HepG2 (cell line): ENCODE data around the gene PLA2G12B. TPM values are rescaled to one million over a fixed set of nuclear protein-coding genes. Genes with fewer than 3 reads are reported as not detected.

Source experiments
- ATAD3A ChIP-seq: sonication (generic); formaldehyde crosslinking; IDR thresholded peaks from 2 replicates; pipeline ENCODE4 v1.4.0; 2020; ENCODE audit warnings: missing genetic modification reagents
- CENPX ChIP-seq: sonication (generic); formaldehyde crosslinking; IDR thresholded peaks from 2 replicates; pipeline ENCODE4 v1.9.0; 2021; ENCODE audit warnings: mild to moderate bottlenecking, missing genetic modification reagents, moderate library complexity
- FOXA3 ChIP-seq: IDR thresholded peaks from 2 replicates; pipeline ENCODE4 v1.6.1; 2016; ENCODE audit warnings: missing genetic modification reagents, missing compliant biosample characterization
- FOXJ3 ChIP-seq: sonication (generic); formaldehyde crosslinking; IDR thresholded peaks from 2 replicates; pipeline ENCODE4 v1.4.0; 2020; ENCODE audit warnings: missing genetic modification reagents, mild to moderate bottlenecking, borderline replicate concordance
- HOXA9 ChIP-seq: sonication (generic); formaldehyde crosslinking; IDR thresholded peaks from 2 replicates; pipeline ENCODE4 v1.8.1; 2022; ENCODE audit warnings: missing genetic modification reagents, mild to moderate bottlenecking, moderate library complexity, borderline replicate concordance
- KLF16 ChIP-seq, 2 experiments: sonication (generic) in 1 of 2; formaldehyde crosslinking in 1 of 2; IDR thresholded peaks; 2 replicates each; pipeline versions ENCODE4 v1.6.1 to v1.8.0; 2016 to 2023; ENCODE audit warnings: missing genetic modification reagents in 2 of 2, missing compliant biosample characterization in 1 of 2
- MAFG ChIP-seq: sonication (generic); formaldehyde crosslinking; IDR thresholded peaks from 2 replicates; pipeline ENCODE4 v1.5.1; 2020; ENCODE audit warnings: mild to moderate bottlenecking, missing genetic modification reagents
- RBM22 ChIP-seq: fragments of 200-400 bp; formaldehyde crosslinking; optimal IDR thresholded peaks from 2 replicates; pipeline ENCODE3; 2017; ENCODE audit warnings: mild to moderate bottlenecking, low read length, moderate library complexity
- SNAPC2 ChIP-seq: sonication (generic); formaldehyde crosslinking; IDR thresholded peaks from 2 replicates; pipeline ENCODE4 v1.8.1; 2022; ENCODE audit warnings: mild to moderate bottlenecking, missing genetic modification reagents
- TCF12 ChIP-seq, 2 experiments: fragments of 450-650 bp in 1 of 2; sonication (generic) in 1 of 2; formaldehyde crosslinking in 1 of 2; IDR thresholded peaks; 2 replicates each; pipeline versions ENCODE4 v1.6.1 to v1.8.0; 2017 to 2022; ENCODE audit warnings: antibody characterized with exemption in 1 of 2, mild to moderate bottlenecking in 1 of 2, missing genetic modification reagents in 1 of 2, moderate library complexity in 1 of 2
- ZBTB1 ChIP-seq: sonication (generic); formaldehyde crosslinking; IDR thresholded peaks from 2 replicates; pipeline ENCODE4 v1.4.0; 2020; ENCODE audit warnings: missing genetic modification reagents, borderline replicate concordance
- ZNF644 ChIP-seq: IDR thresholded peaks from 2 replicates; pipeline ENCODE4 v1.6.1; 2016; ENCODE audit warnings: low read depth
- polyA plus RNA-seq, 8 experiments: library from polyadenylated mRNA; depleted of rRNA in 3 of 8; stranded (reverse) in 7 of 8; unstranded in 1 of 8; fragments of >200 nt; fragmentation: Illumina TruSeq in 4 of 8; extraction: Trizol in 4 of 8; gene quantifications; 2 replicates each; pipeline versions ENCODE4 v1.2.1 to v1.2.3, GENCODE V29; 2011 to 2016; ENCODE audit warnings: low read depth in 4 of 8, missing spikeins in 1 of 8, mixed read lengths in 1 of 8; ENCODE audit not compliant: insufficient read depth in 1 of 8
- total RNA-seq, 5 experiments: library from RNA; depleted of rRNA; stranded (reverse); fragments of >200 nt; fragmentation: Illumina TruSeq; extraction: Trizol; gene quantifications; 2 replicates each; pipeline ENCODE4 v1.2.3, GENCODE V29; 2016; ENCODE audit warnings: low read depth in 1 of 5
- TF ChIP-seq, protein P1 (sequence below): sonication (generic); formaldehyde crosslinking; IDR thresholded peaks from 2 replicates; pipeline ENCODE4; 2020; ENCODE audit warnings: missing genetic modification reagents, mild to moderate bottlenecking, borderline replicate concordance
- TF ChIP-seq, protein P2 (sequence below): sonication (generic); formaldehyde crosslinking; IDR thresholded peaks from 2 replicates; pipeline ENCODE4 v1.4.0; 2020; ENCODE audit warnings: mild to moderate bottlenecking, missing genetic modification reagents
- TF ChIP-seq, protein P3 (sequence below): sonication (generic); formaldehyde crosslinking; IDR thresholded peaks from 2 replicates; pipeline ENCODE4 v1.4.0; 2020; ENCODE audit warnings: missing genetic modification reagents
- TF ChIP-seq, protein P4 (sequence below): sonication (generic); formaldehyde crosslinking; IDR thresholded peaks from 2 replicates; pipeline ENCODE4 v1.5.0; 2020; ENCODE audit warnings: missing genetic modification reagents
- TF ChIP-seq, protein P5 (sequence below): sonication (generic); formaldehyde crosslinking; IDR thresholded peaks from 2 replicates; pipeline ENCODE4 v1.4.0; 2020; ENCODE audit warnings: mild to moderate bottlenecking, missing genetic modification reagents

Gene PLA2G12B
- total and polyA plus RNA-seq, 2 of the 13 experiments (the other 11 are each of a cell fraction or from before 2014, with no cell fraction given) = 7.7 to 38.0 TPM

DNA sequence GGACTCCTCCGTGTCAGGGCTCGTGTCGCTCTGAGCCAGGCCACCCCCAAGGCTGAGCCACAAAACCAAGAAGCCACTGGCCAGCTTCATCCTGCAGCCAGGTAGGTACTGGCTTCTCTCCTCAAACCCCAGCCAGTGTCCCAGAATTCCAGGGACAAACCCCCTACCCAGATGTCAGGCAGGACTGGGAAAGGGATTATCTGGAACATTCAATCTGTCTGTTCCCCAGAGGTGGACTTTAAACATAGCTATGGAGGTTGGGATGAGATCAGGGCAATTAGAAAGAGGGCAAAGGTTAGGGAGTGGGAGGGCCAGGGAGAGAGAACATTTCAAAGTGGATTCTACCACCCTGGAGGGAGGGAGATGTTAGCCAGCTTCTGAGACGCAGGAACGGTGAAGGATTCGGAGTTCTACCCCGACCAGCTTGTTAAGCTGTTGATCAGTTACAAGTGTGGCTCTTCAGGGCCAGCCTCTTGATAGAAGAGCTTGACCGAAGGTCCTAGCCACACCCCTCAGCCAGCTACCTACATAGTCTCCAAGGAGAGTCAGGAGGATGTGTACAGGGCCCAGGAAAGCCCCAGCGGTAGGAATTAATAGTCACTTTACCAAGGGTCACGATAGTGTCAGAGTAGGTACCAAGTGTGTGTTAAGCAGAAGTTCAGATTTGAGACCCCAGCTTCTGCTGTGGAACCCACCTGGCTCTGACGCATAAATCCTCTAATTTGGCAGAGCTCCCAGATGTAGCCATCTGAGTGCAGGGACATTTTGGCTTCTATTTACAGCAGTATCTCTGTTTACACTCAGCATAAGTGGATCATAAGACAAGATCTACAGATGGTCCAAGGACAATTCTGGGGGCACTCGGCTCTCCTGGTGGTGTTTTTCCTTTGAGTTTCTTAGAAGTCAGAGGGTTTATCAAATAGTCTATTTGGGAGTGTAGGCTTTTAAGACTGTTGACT is at the start of gene PLA2G12B (continued):
- TF ChIP-seq, protein P1, sequence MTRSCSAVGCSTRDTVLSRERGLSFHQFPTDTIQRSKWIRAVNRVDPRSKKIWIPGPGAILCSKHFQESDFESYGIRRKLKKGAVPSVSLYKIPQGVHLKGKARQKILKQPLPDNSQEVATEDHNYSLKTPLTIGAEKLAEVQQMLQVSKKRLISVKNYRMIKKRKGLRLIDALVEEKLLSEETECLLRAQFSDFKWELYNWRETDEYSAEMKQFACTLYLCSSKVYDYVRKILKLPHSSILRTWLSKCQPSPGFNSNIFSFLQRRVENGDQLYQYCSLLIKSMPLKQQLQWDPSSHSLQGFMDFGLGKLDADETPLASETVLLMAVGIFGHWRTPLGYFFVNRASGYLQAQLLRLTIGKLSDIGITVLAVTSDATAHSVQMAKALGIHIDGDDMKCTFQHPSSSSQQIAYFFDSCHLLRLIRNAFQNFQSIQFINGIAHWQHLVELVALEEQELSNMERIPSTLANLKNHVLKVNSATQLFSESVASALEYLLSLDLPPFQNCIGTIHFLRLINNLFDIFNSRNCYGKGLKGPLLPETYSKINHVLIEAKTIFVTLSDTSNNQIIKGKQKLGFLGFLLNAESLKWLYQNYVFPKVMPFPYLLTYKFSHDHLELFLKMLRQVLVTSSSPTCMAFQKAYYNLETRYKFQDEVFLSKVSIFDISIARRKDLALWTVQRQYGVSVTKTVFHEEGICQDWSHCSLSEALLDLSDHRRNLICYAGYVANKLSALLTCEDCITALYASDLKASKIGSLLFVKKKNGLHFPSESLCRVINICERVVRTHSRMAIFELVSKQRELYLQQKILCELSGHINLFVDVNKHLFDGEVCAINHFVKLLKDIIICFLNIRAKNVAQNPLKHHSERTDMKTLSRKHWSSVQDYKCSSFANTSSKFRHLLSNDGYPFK = no peak
- TF ChIP-seq FOXJ3 (CRISPR knock-in tag) = no peak
- TF ChIP-seq MAFG (CRISPR knock-in tag) = no peak
- no peak for TF ChIP-seq ZBTB1
- no peak for TF ChIP-seq HOXA9
- TF ChIP-seq FOXA3 (CRISPR knock-in tag) = peak; percentile 33; the same call in 1 of the 2 replicates
- TF ChIP-seq RBM22 = no peak
- TF ChIP-seq, protein P2, sequence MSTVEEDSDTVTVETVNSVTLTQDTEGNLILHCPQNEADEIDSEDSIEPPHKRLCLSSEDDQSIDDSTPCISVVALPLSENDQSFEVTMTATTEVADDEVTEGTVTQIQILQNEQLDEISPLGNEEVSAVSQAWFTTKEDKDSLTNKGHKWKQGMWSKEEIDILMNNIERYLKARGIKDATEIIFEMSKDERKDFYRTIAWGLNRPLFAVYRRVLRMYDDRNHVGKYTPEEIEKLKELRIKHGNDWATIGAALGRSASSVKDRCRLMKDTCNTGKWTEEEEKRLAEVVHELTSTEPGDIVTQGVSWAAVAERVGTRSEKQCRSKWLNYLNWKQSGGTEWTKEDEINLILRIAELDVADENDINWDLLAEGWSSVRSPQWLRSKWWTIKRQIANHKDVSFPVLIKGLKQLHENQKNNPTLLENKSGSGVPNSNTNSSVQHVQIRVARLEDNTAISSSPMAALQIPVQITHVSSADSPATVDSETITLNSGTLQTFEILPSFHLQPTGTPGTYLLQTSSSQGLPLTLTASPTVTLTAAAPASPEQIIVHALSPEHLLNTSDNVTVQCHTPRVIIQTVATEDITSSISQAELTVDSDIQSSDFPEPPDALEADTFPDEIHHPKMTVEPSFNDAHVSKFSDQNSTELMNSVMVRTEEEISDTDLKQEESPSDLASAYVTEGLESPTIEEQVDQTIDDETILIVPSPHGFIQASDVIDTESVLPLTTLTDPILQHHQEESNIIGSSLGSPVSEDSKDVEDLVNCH (CRISPR knock-in tag) = no peak
- TF ChIP-seq ZNF644 (CRISPR knock-in tag) = no peak
- no peak for TF ChIP-seq KLF16 (CRISPR knock-in tag; IDR thresholded peaks at IDR 0.05)
- TF ChIP-seq, protein P3, sequence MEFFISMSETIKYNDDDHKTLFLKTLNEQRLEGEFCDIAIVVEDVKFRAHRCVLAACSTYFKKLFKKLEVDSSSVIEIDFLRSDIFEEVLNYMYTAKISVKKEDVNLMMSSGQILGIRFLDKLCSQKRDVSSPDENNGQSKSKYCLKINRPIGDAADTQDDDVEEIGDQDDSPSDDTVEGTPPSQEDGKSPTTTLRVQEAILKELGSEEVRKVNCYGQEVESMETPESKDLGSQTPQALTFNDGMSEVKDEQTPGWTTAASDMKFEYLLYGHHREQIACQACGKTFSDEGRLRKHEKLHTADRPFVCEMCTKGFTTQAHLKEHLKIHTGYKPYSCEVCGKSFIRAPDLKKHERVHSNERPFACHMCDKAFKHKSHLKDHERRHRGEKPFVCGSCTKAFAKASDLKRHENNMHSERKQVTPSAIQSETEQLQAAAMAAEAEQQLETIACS = no peak
- no peak for TF ChIP-seq SNAPC2 (CRISPR knock-in tag)
- TF ChIP-seq, protein P4, sequence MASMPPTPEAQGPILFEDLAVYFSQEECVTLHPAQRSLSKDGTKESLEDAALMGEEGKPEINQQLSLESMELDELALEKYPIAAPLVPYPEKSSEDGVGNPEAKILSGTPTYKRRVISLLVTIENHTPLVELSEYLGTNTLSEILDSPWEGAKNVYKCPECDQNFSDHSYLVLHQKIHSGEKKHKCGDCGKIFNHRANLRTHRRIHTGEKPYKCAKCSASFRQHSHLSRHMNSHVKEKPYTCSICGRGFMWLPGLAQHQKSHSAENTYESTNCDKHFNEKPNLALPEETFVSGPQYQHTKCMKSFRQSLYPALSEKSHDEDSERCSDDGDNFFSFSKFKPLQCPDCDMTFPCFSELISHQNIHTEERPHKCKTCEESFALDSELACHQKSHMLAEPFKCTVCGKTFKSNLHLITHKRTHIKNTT (CRISPR knock-in tag) = no peak
- no peak for TF ChIP-seq CENPX (CRISPR knock-in tag)
- no peak for TF ChIP-seq TCF12 (IDR thresholded peaks at IDR 0.05)
- TF ChIP-seq TCF12 (CRISPR knock-in tag; IDR thresholded peaks at IDR 0.05) = 0 out of 2 replicates have a peak, but pooled peaks have one; percentile 28
- no peak for TF ChIP-seq ATAD3A (CRISPR knock-in tag)
- TF ChIP-seq, protein P5, sequence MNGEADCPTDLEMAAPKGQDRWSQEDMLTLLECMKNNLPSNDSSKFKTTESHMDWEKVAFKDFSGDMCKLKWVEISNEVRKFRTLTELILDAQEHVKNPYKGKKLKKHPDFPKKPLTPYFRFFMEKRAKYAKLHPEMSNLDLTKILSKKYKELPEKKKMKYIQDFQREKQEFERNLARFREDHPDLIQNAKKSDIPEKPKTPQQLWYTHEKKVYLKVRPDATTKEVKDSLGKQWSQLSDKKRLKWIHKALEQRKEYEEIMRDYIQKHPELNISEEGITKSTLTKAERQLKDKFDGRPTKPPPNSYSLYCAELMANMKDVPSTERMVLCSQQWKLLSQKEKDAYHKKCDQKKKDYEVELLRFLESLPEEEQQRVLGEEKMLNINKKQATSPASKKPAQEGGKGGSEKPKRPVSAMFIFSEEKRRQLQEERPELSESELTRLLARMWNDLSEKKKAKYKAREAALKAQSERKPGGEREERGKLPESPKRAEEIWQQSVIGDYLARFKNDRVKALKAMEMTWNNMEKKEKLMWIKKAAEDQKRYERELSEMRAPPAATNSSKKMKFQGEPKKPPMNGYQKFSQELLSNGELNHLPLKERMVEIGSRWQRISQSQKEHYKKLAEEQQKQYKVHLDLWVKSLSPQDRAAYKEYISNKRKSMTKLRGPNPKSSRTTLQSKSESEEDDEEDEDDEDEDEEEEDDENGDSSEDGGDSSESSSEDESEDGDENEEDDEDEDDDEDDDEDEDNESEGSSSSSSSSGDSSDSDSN = peak; percentile 33; the same call in 1 of the 2 replicates
